HepG2 (cell line): ENCODE results near the gene FAHD1.

ENCODE experiments used
- SOX6 ChIP-seq, 2 experiments: fragments of 450-650 bp in 1 of 2; sonication (generic) in 1 of 2; formaldehyde crosslinking in 1 of 2; IDR thresholded peaks; 2 replicates each; pipeline versions ENCODE4 v1.4.0 to v1.6.1; 2017 to 2020; ENCODE audit warnings: antibody characterized with exemption in 1 of 2, mild to moderate bottlenecking in 1 of 2, missing genetic modification reagents in 1 of 2
- SP4 ChIP-seq: sonication (generic); formaldehyde crosslinking; IDR thresholded peaks from 2 replicates; pipeline ENCODE4 v1.8.1; 2023; ENCODE audit warnings: mild to moderate bottlenecking, missing genetic modification reagents
- ZHX1 ChIP-seq: sonication (generic); formaldehyde crosslinking; IDR thresholded peaks from 2 replicates; pipeline ENCODE4 v1.8.1; 2022; ENCODE audit warnings: low read depth, mild to moderate bottlenecking, missing genetic modification reagents
- TF ChIP-seq, protein P1 (sequence below): sonication (generic); formaldehyde crosslinking; IDR thresholded peaks from 2 replicates; pipeline ENCODE4 v1.5.0; 2020; ENCODE audit warnings: mild to moderate bottlenecking, missing genetic modification reagents, moderate library complexity

- TF ChIP-seq SOX6 (IDR thresholded peaks at IDR 0.05), result no peak
- TF ChIP-seq SOX6 (CRISPR knock-in tag; IDR thresholded peaks at IDR 0.05), result no peak
- TF ChIP-seq, protein P1, sequence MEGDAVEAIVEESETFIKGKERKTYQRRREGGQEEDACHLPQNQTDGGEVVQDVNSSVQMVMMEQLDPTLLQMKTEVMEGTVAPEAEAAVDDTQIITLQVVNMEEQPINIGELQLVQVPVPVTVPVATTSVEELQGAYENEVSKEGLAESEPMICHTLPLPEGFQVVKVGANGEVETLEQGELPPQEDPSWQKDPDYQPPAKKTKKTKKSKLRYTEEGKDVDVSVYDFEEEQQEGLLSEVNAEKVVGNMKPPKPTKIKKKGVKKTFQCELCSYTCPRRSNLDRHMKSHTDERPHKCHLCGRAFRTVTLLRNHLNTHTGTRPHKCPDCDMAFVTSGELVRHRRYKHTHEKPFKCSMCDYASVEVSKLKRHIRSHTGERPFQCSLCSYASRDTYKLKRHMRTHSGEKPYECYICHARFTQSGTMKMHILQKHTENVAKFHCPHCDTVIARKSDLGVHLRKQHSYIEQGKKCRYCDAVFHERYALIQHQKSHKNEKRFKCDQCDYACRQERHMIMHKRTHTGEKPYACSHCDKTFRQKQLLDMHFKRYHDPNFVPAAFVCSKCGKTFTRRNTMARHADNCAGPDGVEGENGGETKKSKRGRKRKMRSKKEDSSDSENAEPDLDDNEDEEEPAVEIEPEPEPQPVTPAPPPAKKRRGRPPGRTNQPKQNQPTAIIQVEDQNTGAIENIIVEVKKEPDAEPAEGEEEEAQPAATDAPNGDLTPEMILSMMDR, result no peak
- no peak for TF ChIP-seq ZHX1 (CRISPR knock-in tag)
- no peak for TF ChIP-seq SP4 (CRISPR knock-in tag)
Observed at GRCh38 chr16:1834096-1834495, 7.1 kb downstream of the FAHD1 start.
